NB4 (cell line): ENCODE results near the gene UBP1.
"Not testable (repeated sequence)": the region's sequence is repeated elsewhere in the genome, so short reads cannot be mapped to it uniquely, and the experiment has no call there.

ENCODE experiments used
- DNase-seq: peaks from one replicate; pipeline ENCODE4 v3.0.0; 2010; ENCODE audit warnings: low read depth
- H3K4me3 ChIP-seq: one replicate; pipeline ENCODE4 v1.5.1; 2011; ENCODE audit warnings: mild to moderate bottlenecking, low read depth, low read length, moderate library complexity
- CTCF ChIP-seq: IDR thresholded peaks from one replicate; pipeline ENCODE4 v1.5.1; 2012; ENCODE audit warnings: low read depth, low read length
- MYC ChIP-seq: IDR thresholded peaks from 2 replicates; pipeline ENCODE4 v1.6.1; 2011; ENCODE audit warnings: low read depth, low read length
- POLR2A ChIP-seq: IDR thresholded peaks from 2 replicates; pipeline ENCODE4 v1.6.1; 2011; ENCODE audit warnings: mild to moderate bottlenecking; ENCODE audit not compliant: insufficient read length; ENCODE audit errors: extremely low read depth
- TF ChIP-seq, protein P1 (sequence below): IDR thresholded peaks from 2 replicates; pipeline ENCODE4 v1.6.1; 2011; ENCODE audit warnings: low read depth, low read length

The UBP1 gene

DNA sequence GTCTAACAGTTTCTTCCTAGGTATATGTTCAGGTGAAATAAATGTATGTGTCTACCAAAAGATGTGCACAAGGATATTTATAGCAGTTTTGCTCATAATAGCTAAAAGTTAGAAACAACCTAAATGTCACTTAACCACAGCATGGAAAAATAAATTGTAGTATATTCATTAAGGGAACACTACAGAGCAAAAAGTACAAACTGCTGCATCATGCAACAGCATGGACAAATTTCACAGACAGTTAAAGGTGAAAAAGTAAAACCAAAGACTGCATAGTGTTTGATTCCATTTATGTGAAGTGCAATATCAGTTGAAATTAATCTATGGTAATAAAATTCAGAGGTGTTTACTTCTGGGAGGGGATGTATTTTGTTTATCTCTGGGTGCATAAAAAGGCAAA, 100.4 kb downstream of the UBP1 start:
- no peak for DNase-seq
- TF ChIP-seq, protein P1, sequence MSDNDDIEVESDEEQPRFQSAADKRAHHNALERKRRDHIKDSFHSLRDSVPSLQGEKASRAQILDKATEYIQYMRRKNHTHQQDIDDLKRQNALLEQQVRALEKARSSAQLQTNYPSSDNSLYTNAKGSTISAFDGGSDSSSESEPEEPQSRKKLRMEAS: no peak
- TF ChIP-seq CTCF: no peak
- no peak for TF ChIP-seq POLR2A
- TF ChIP-seq MYC: no peak
- H3K4me3 ChIP-seq: no peak overlapping the region

DNA sequence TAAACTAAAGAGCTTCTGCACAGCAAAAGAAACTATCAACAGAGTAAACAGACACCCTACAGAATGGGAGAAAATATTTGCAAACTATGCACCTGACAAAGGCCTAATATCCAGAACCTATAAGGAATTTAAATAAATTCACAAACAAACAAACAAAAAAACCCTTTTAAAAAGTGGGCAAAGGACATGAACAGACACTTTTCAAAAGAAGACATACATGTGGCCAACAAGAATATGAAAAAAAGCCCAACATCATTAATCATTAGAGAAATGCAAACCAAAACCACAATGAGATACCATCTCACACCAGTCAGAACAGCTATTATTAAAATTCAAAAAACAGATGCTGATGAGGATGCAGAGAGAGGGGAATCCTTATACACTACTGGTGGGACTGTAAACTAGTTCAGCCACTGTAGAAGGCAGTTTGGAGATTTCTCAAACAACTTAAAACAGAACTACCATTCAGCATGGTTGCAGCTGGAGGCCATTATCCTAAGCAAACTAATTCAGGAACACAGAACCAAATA, 101.2 kb downstream of the UBP1 start:
- not testable (repeated sequence) for DNase-seq

More for the DNA sequence above, 101.2 kb downstream of the UBP1 start:
- H3K4me3 ChIP-seq: not testable (repeated sequence)
